GM12801 (cell line): ENCODE results near the gene TEX38.

Experiments
- CTCF ChIP-seq: IDR thresholded peaks from one replicate; pipeline ENCODE4 v1.5.1; 2011; ENCODE audit warnings: control low read depth; ENCODE audit not compliant: insufficient read length; ENCODE audit errors: extremely low read depth

The TEX38 gene

GRCh38 chr1:46673749-46674182, 2.1 kb downstream of the TEX38 start:
- no peak for TF ChIP-seq CTCF

DNA sequence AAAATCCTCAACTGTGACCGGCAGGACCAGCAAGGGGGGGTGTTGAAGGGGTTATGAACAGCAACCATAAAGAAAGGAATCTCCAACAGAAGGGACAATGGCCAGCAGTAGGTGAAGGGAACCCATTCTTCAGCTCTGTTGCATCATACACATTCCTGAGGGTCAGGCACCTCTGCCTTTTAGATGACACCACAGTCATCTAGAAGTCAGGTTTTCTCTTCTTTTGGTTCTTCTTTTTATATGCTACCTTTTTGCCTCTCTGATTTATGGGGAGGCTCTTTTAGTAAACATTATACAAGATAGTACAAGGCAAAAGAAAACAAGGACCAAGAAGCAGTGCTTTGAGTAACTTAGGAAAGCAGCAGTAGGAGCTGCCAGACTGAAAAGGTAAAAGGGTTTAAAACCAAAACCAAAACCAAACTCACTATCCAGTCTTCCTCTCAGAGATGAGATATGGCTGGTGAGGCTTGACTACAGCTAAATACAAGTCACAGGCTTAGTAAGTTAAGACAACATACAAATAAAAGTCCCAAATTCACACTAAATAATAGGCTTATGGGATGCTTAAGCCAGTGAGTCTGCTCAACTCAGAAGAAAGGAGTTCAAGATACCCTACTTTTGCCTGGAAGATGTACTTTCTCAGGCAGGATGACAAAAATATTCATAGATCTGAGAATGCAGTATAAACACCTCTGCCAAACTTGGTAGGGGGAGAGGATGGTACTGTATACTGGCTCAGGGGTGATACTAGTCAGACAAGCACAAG, 4.1 kb downstream of the TEX38 start:
- TF ChIP-seq CTCF: no peak

DNA sequence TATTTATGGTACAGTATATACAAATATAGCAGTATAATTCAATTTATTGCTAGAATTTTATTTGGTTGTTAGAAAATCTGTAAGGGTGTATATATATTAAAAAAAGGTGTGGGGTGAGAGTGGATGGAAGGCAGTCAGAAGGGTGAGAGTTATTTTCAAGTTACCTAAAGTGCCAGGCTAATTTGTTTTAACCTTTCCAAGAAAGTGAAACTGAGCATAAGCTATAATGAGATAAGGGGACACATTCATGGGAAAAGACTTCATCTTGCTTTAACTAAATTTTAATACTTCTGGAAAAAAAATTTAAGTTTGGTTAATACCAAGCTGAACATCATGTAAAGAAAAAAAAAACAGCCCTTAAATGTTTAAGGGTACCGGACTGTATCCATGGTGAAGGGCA, 4.9 kb downstream of the TEX38 start:
- no peak for TF ChIP-seq CTCF

- TF ChIP-seq CTCF: no peak
Observed at GRCh38 chr1:46677339-46677738, 5.7 kb downstream of the TEX38 start.

- no peak for TF ChIP-seq CTCF
Observed at GRCh38 chr1:46679789-46680573, 8.3 kb downstream of the TEX38 start.

DNA sequence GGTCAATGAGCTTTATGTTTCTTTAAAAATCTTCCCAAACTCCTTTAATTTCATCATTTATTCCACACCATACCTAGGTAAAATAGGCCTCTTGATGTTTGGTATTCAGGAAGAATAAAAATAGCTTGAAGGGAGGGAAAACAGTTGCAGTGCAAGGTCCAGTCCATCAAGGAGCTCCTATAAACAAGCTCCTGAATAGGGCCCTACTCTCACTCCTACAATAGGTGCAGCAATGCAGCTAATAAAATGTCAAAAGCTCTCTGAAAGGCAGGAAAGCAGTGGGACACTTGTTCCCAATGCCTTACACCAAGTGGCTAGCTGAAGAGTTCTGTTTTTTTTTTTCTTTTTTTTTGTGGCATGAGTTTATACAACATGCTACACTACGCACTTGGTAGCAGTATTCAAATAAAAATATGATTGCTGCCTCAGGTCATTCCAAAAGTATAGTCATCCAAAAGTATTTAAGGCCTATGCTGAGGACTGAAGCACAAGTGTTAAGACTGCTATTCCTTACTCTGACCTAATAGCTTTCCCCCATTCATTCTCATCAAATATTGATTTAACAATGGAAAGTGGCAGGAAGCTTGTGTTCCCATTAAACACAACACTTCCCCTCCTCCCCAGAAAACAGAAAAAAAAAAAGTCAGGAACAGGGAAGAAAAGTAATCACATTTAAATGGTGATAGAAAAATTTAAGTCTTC, 9.8 kb downstream of the TEX38 start:
- no peak for TF ChIP-seq CTCF

DNA sequence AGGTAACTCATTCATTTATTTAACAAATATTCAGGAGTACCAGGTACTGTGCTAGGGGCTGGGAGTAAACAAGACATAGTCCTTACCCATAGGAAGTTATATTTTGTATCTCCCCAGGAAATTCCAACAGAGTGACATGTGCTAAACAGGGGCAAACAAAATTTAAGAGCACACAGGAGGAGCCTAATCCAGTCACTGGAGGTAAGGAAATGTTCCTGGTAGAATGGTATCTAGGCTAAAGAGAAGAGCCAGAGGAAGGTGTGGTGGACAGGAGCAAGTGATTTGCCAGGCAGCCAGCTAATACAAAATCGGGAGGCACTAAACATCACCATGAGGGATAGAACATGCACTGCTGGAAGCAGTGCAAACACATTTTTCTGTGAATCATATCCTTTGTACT, 10.4 kb downstream of the TEX38 start:
- TF ChIP-seq CTCF: no peak
